C1 segment of cervical spinal cord (tissue), 14 donors: Measurements from ENCODE around the gene RFX8.
"Not testable (repeated sequence)": the region's sequence is repeated elsewhere in the genome, so short reads cannot be mapped to it uniquely, and the experiment has no call there.

Source experiments
- DNase-seq, 14 donors: peaks; one replicate each; lab custom pipeline; 2025; lab: John Stamatoyannopoulos, UW

Gene RFX8

GRCh38 chr2:101380376-101380775 is 94.5 kb downstream of the RFX8 start:
- no peak for DNase-seq

DNA sequence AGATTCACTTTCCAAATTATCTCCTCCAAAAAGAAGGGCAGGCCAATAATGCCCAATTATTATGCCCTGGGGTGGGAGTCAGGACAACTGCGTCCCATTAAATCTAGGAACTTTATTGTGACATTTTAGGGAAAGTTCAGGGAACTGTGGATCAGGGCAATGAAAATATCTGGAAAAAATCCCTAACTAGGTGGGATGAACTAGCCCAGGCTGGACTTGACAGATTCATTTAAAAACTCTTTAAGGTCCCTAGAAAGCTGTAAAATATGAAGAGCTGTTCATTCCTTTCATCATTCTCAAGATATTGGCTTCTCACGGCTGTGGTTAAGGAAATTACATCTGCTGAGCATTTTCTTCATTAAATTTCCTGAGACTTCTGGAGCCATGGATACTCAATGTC is 95.8 kb downstream of the RFX8 start:
- DNase-seq, result no peak

- DNase-seq, result no peak
These were observed 99.3 kb downstream of the RFX8 start for GRCh38 chr2:101375653-101376052.

DNA sequence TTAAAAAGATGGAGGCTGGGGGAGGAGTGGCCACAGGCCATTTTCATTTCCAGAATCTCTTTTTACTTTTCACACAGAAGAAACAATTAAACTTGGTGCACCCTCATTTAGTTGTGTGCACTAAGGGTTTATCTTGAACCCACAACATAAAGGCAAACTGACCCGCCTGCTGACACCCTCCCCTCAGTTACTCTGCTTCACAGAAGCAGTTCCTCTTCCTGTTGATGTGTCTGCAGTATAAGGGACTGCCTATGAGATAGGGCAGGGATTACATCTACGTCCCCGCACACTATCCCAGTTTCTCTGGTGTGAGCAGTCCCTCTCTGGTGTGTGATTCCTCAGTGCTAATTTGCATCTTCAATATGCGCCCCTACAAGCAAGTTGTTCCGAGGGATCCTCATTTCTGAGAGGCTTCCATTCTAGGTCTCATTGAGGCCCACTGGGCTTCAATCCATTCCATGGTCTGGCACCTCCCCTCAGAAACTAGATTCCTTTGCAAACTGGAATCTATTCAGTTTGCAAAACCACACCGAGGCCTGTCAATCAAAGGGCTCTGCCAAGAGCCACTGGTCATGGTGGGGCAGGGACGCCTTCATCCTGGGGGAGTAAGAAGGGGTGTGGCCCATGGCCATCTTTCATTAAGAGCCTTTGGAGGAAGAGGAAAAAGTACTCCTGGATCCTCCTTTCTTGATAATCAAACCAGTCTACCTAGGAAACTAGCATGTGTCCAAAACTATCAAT is 99.9 kb downstream of the RFX8 start:
- DNase-seq, result no peak

DNA sequence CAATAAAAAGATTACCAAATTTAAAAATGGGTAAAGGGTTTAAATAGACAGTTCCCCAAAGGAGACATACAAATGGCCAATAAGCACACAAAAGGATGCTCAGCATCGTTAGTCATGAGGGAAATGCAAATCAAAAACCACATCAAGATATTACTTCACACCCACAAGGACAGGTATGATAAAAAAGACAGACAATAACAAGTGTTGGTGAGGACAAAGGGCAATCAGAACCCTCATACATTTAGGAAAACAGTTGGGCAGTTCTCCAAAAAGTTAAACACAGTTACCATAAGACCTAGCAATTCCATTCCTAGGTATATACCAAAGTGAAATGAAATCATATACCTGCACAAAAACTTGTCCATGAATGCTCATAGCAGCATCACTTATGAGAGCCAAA is 102.1 kb downstream of the RFX8 start:
- DNase-seq, result no peak

DNA sequence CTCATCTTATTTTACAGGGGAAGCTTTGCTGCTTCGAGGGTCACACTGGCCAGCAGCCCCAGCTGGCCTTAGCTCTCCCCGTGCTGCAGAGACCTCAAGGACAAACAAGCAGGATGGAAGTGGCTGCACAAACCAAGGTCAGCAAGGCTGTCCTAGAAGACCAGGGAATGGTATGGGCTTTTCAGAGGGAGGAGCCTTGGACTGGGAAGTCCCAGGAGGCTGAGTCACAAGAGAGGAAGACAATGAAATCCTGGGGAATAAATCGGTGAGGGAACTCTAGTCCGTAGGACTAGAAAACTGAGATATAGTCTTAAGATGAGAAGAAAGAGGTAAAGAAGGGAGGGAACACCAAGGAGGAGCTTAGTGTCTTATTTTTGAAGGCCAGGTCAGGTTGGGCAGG is 103.3 kb downstream of the RFX8 start:
- no peak for DNase-seq

- DNase-seq, result no peak
These were observed 105.8 kb downstream of the RFX8 start for GRCh38 chr2:101369100-101369499.

DNA sequence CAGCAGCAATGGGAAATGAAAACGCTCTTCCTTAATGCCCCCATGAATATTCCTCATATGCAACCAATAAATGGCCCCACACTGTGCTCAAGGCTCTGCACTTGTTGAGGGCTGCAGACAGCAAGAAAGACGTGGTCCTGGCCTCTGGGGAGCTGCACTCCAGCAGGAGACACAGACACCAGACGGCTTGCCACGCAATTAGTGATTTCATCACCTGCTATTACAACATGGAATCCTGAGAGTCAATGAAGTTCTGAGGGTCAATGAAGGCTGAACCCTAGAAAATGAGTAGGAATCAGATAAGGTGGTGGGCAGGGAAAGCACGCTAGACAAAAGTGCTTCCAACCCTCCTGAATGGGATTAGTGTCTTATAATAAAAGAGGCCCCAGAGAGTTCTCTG is 106.5 kb downstream of the RFX8 start:
- DNase-seq, result no peak

DNA sequence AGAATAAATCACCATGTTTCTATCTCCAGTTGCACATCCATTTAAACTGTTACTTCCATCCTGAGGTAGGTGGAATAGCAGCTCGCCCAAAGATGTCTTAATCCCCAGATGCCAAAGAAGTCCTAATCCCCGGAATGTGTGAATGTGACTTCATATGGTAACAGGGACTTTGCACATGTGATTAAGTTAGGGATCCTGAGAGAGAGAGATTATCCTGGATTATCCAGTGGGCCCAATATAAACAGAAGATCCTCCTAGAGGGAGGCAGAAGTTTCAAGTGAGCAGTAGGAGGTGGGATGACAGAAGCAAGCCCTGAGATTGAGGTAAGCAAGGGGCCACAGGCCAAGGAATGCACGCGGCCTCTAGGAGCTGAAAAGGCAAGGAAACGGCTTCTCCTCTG is 107.4 kb downstream of the RFX8 start:
- DNase-seq, result no peak

DNA sequence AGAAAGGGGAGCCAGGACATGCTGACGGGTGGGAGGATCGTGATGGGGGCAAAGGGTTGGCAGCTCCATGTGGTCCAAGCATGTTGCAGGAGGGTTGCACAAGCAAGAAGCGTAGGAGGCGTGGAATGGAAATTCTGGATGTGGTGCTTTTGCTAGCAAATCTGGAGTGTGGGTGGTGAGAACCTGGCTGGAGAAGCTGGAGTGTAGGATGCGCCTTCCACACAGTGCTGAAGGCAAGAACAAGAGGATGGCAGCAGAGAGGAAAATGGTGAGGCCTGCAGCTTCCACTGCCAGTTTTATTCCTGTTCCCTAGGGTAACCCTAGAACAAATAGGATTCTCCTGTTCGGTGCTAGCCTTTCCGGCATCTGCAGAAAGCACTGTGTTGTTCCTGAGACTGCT is 110.0 kb downstream of the RFX8 start:
- DNase-seq, result no peak

DNA sequence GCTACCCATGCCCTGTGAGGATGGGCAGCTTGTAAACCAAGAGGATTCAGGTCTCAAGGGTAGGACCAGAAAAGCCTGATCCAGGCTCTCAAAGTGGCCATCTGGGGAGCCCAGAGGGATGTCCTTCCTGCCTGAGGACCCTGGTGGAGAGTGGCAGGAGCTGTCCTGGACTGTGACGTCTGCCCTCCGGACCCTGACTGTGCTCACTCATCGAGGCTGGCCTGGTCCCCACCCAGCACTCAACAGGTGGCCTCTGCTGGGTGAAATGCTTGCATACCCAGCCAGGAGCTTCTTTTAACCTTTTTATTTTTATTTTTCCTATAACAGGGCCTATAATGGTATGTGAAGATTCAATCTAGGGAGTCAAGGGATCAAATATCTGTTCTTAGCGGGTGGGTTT is 112.1 kb downstream of the RFX8 start:
- DNase-seq, result no peak

GRCh38 chr2:101362316-101362715 is 112.6 kb downstream of the RFX8 start:
- no peak for DNase-seq

- DNase-seq, result no peak
These were observed 113.4 kb downstream of the RFX8 start for GRCh38 chr2:101361522-101361921.

- no peak for DNase-seq
These were observed 113.8 kb downstream of the RFX8 start for GRCh38 chr2:101361121-101361520.

- no peak for DNase-seq
These were observed 114.7 kb downstream of the RFX8 start for GRCh38 chr2:101360232-101360631.

GRCh38 chr2:101359410-101359954 is 115.4 kb downstream of the RFX8 start:
- DNase-seq, result no peak

GRCh38 chr2:101357376-101357775 is 117.5 kb downstream of the RFX8 start:
- DNase-seq, result no peak

- no peak for DNase-seq
These were observed 118.4 kb downstream of the RFX8 start for GRCh38 chr2:101356521-101356920.

DNA sequence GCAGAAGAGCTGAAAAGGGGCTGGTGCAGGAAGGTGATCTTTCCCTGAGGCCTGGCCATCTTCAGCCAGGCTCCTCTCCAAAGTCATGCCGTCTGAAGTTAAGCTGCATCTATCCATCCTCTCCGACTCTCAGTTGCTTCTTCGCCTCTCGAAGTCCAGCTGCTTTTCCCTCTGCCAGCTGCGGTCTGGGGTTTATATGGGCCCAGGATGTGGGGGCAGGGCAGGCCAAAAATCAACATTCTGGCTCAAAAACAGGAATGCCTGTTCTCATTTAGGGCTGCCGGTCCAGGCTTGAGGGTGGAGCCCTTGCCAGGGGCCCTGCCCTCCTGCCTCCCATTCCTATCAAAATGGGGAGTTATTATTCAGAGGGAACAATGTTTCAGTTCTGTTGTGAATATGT is 118.9 kb downstream of the RFX8 start:
- no peak for DNase-seq

GRCh38 chr2:101355401-101356054 is 119.4 kb downstream of the RFX8 start:
- no peak for DNase-seq

- DNase-seq, result no peak
These were observed 120.2 kb downstream of the RFX8 start for GRCh38 chr2:101354420-101355311.

DNA sequence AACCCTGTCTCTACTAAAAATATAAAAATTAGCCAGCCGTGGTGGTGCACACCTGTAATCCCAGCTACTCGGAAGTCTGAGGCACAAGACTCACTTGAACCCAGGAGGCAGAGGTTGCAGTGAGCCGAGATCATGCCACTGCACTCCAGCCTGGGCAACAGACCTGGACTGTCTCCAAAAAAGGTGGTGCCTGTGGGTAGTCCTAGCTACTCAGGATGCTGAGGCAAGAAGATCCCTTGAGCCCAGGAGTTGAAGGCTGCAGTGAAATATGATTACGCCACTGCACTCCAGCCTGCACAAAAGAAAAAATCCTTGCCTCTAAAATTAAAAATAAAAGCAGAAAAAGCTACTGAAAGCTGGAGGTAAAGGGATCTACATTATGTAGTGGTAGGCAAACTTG is 122.3 kb downstream of the RFX8 start:
- DNase-seq, result not testable (repeated sequence)
